Testis (tissue), 2 donors: ENCODE results near the gene KRT13.

ENCODE experiments used
- CTCF ChIP-seq, 3 experiments: fragments of 450-650 bp in 2 of 3; fragments of 200-600 bp in 1 of 3; sonication (generic) in 1 of 3; IDR thresholded peaks; one replicate each; pipeline ENCODE4 v1.5.1; 2016 to 2019; ENCODE audit warnings: antibody characterized with exemption in 3 of 3, mild to moderate bottlenecking in 2 of 3, moderate library complexity in 1 of 3
- POLR2A ChIP-seq: fragments of 450-650 bp; IDR thresholded peaks from one replicate; pipeline ENCODE4 v1.6.1; 2017; ENCODE audit warnings: antibody characterized with exemption, mild to moderate bottlenecking, moderate library complexity

DNA sequence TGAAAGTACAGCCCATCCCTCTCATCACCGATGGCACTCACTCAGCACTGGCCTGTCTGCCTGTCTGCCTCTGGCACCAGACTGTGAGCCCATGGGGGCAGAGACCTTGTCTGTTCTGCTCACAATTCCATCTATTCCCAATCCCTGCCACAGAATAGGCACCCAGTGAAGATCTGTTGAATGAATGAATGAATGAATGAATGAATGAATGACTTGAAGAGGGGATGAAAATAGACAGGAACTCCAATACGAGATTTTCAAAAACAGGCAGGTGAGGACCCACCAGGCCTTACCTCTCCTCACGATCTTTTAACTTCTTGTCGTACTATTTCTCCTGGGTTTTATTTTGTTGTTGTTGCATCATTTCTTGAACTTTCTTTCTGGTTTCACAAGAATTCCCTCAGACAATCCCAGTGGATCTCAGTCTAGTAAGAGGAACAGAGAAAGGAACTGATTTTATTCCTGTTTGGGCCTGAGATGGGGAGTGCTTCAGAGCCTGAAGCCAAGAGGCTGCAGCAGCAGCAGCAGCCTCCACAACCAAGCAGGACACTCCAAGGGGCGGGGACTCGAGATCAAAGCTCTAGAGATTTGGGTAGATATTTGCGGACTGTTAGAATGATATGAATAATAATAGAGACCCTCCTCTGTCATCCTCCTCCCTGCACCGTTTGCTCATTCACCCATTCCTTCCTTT lies 48.7 kb upstream of the KRT13 start:
- TF ChIP-seq CTCF (IDR thresholded peaks at IDR 0.05), result no peak
- no peak for TF ChIP-seq POLR2A
